Right atrium auricular region (tissue), 2 donors: ENCODE results near the gene MOB2. TPM values are rescaled to one million over a fixed set of nuclear protein-coding genes. Genes with fewer than 3 reads are reported as not detected.

Source experiments
- DNase-seq: peaks from one replicate; pipeline ENCODE4 v3.0.0-alpha.2; 2019; ENCODE audit warnings: low spot score
- H3K27ac ChIP-seq, 2 donors: fragments of 200-600 bp; sonication (generic); 1 replicate in 1 of 2; 2 replicates in 1 of 2; pipeline ENCODE4 v1.5.1; 2016 to 2019
- H3K27me3 ChIP-seq, 2 donors: fragments of 200-600 bp; sonication (generic); one replicate each; pipeline versions ENCODE4 v1.5.1 to v1.6.0; 2017 to 2019
- H3K36me3 ChIP-seq: fragments of 200-600 bp; sonication (generic); one replicate; pipeline ENCODE4 v1.5.1; 2016
- H3K4me1 ChIP-seq, 2 donors: fragments of 200-600 bp; sonication (generic); one replicate each; pipeline versions ENCODE4 v1.5.1 to v1.6.0; 2017 to 2019
- H3K4me3 ChIP-seq, 2 donors: fragments of 200-600 bp; sonication (generic); 1 replicate in 1 of 2; 2 replicates in 1 of 2; pipeline ENCODE4 v1.5.1; 2017 to 2019; ENCODE audit warnings: mild to moderate bottlenecking in 1 of 2, moderate library complexity in 1 of 2
- H3K9me3 ChIP-seq, 2 donors: fragments of 200-600 bp; sonication (generic); one replicate each; pipeline ENCODE4 v1.5.1; 2019
- CTCF ChIP-seq, 2 donors: fragments of 200-600 bp; sonication (generic); IDR thresholded peaks; one replicate each; pipeline ENCODE4 v1.5.1; 2019; ENCODE audit warnings: antibody characterized with exemption in 2 of 2
- total RNA-seq, 2 donors: library from RNA; depleted of rRNA; stranded (reverse); fragments of >200 nt; gene quantifications; one replicate each; pipeline ENCODE4 v1.1.0, GENCODE V29; 2016

Gene MOB2
- total RNA-seq, 2 donors from 2014 or later: 22.0 to 27.9 TPM

GRCh38 chr11:1480191-1480554 lies 6.4 kb downstream of the MOB2 start:
- Histone ChIP-seq H3K4me1 (peaks cover 0 to 60% of the 10 kb centered on the region in 2 donors), H3K36me3 (peaks cover 51% of the 10 kb centered on the region)
- TF ChIP-seq CTCF (IDR thresholded peaks at IDR 0.05): no peak

GRCh38 chr11:1479678-1480118 lies 6.9 kb downstream of the MOB2 start:
- H3K4me3 ChIP-seq: no peak overlapping the region
- H3K36me3 ChIP-seq: peaks cover 51% of the 10 kb centered on the region
- H3K4me1 ChIP-seq: peaks cover 0 to 55% of the 10 kb centered on the region in 2 donors
- no peaks in the 10 kb centered on the region for H3K27me3 ChIP-seq
- no peak for DNase-seq
- no peak for TF ChIP-seq CTCF (IDR thresholded peaks at IDR 0.05)
- no peaks in the 10 kb centered on the region for H3K9me3 ChIP-seq
- no peak overlapping the region for H3K27ac ChIP-seq

More at GRCh38 chr11:1480191-1480554, 6.4 kb downstream of the MOB2 start:
- no peaks in the 10 kb centered on the region for H3K9me3 ChIP-seq
- no peak overlapping the region for H3K4me3 ChIP-seq
- no peaks in the 10 kb centered on the region for H3K27me3 ChIP-seq
- no peak overlapping the region for H3K27ac ChIP-seq
- DNase-seq: no peak

GRCh38 chr11:1479006-1479677 lies 7.4 kb downstream of the MOB2 start:
- Histone ChIP-seq H3K27me3 (no peaks in the 10 kb centered on the region), H3K9me3 (no peaks in the 10 kb centered on the region), H3K27ac (no peak overlapping the region), H3K4me3 (no peak overlapping the region), H3K4me1 (peaks cover 0 to 49% of the 10 kb centered on the region in 2 donors), H3K36me3 (peaks cover 51% of the 10 kb centered on the region)
- no peak for TF ChIP-seq CTCF (IDR thresholded peaks at IDR 0.05)
- DNase-seq: no peak

- Histone ChIP-seq H3K4me3 (no peak overlapping the region), H3K27me3 (no peaks in the 10 kb centered on the region), H3K4me1 (peaks cover 0 to 43% of the 10 kb centered on the region in 2 donors), H3K27ac (no peak overlapping the region), H3K9me3 (no peaks in the 10 kb centered on the region), H3K36me3 (peaks cover 56% of the 10 kb centered on the region)
- DNase-seq: no peak
- no peak for TF ChIP-seq CTCF (IDR thresholded peaks at IDR 0.05)
Measured at GRCh38 chr11:1478544-1478943, 8.0 kb downstream of the MOB2 start.

- peaks cover 0 to 38% of the 10 kb centered on the region in 2 donors for H3K4me1 ChIP-seq
- H3K9me3 ChIP-seq: no peaks in the 10 kb centered on the region
- no peak for DNase-seq
- TF ChIP-seq CTCF (IDR thresholded peaks at IDR 0.05): no peak
- H3K27ac ChIP-seq: no peak overlapping the region
- H3K27me3 ChIP-seq: no peaks in the 10 kb centered on the region
- no peak overlapping the region for H3K4me3 ChIP-seq
- peaks cover 61% of the 10 kb centered on the region for H3K36me3 ChIP-seq
Measured at GRCh38 chr11:1478011-1478410, 8.6 kb downstream of the MOB2 start.
